CD14-positive monocyte (primary cell): Measurements from ENCODE around the gene NRBP1. TPM values are rescaled to one million over a fixed set of nuclear protein-coding genes. Genes with fewer than 3 reads are reported as not detected.

Experiments
- DNase-seq, 3 donors: peaks; one replicate each; pipeline ENCODE4 v3.0.0-alpha.2; 2011 to 2022
- H2AFZ ChIP-seq: 2 replicates; pipeline ENCODE4 v1.6.0; 2012; ENCODE audit warnings: mild to moderate bottlenecking, low read depth, low read length, inconsistent platforms; ENCODE audit not compliant: insufficient read depth, poor library complexity, severe bottlenecking
- H3K27ac ChIP-seq, 2 donors: 1 replicate in 1 of 2; 2 replicates in 1 of 2; pipeline ENCODE4 v1.5.1; 2012 to 2013; ENCODE audit warnings: low read length in 2 of 2, control low read depth in 1 of 2, inconsistent platforms in 1 of 2, low read depth in 1 of 2, mild to moderate bottlenecking in 1 of 2
- H3K27me3 ChIP-seq, 2 donors: one replicate each; pipeline versions ENCODE4 v1.6.0 to v1.6.1; 2011 to 2013; ENCODE audit warnings: low read length in 2 of 2; ENCODE audit not compliant: control insufficient read depth in 2 of 2, insufficient read depth in 2 of 2
- H3K36me3 ChIP-seq, 2 donors: replicated peaks in 1 of 2; 1 replicate in 1 of 2; 2 replicates in 1 of 2; pipeline versions ENCODE4 v1.5.1 to v1.6.1; 2012 to 2013; ENCODE audit warnings: low read length in 2 of 2, control low read depth in 1 of 2, inconsistent platforms in 1 of 2, mild to moderate bottlenecking in 1 of 2; ENCODE audit not compliant: insufficient read depth in 2 of 2, control insufficient read depth in 1 of 2
- H3K4me1 ChIP-seq, 2 donors: 1 replicate in 1 of 2; 2 replicates in 1 of 2; pipeline versions ENCODE4 v1.5.1 to v1.6.1; 2012 to 2013; ENCODE audit warnings: low read length in 2 of 2, control low read depth in 1 of 2, inconsistent platforms in 1 of 2, mild to moderate bottlenecking in 1 of 2, moderate library complexity in 1 of 2; ENCODE audit not compliant: insufficient read depth in 2 of 2, control insufficient read depth in 1 of 2
- H3K4me2 ChIP-seq: replicated peaks from 2 replicates; pipeline ENCODE3; 2012; ENCODE audit warnings: low read length, moderate library complexity, mild to moderate bottlenecking; ENCODE audit not compliant: poor library complexity, severe bottlenecking; ENCODE audit errors: extremely low read depth
- H3K4me3 ChIP-seq, 3 experiments: fragments of 200-600 bp in 1 of 3; sonication (generic) in 1 of 3; replicated peaks in 1 of 3; 1 replicate in 2 of 3; 2 replicates in 1 of 3; pipeline ENCODE4 v1.5.1; 2011 to 2013; ENCODE audit warnings: low read length in 3 of 3, mild to moderate bottlenecking in 3 of 3, control low read depth in 2 of 3, low read depth in 2 of 3, inconsistent platforms in 1 of 3, moderate library complexity in 1 of 3
- H3K79me2 ChIP-seq: 2 replicates; pipeline ENCODE4 v1.6.0; 2012; ENCODE audit warnings: mild to moderate bottlenecking, control low read depth, inconsistent platforms, low read length, moderate library complexity; ENCODE audit not compliant: insufficient read depth
- H3K9ac ChIP-seq: 2 replicates; pipeline ENCODE4 v1.6.0; 2017; ENCODE audit warnings: low read length, mild to moderate bottlenecking; ENCODE audit not compliant: insufficient read depth, poor library complexity, severe bottlenecking
- H3K9me3 ChIP-seq, 2 donors: replicated peaks in 1 of 2; 1 replicate in 1 of 2; 2 replicates in 1 of 2; pipeline versions ENCODE4 v1.5.1 to v1.6.1; 2012 to 2013; ENCODE audit warnings: low read length in 2 of 2, control low read depth in 1 of 2; ENCODE audit not compliant: control insufficient read depth in 1 of 2, insufficient read depth in 1 of 2
- H4K20me1 ChIP-seq: 2 replicates; pipeline ENCODE4 v1.6.0; 2012; ENCODE audit warnings: mild to moderate bottlenecking, low read length, control low read depth, moderate library complexity; ENCODE audit not compliant: insufficient read depth
- H3K27ac Mint-ChIP-seq, 7 donors: one replicate each; pipeline ENCODE4 v1.8.0; 2020; ENCODE audit warnings: mild to moderate bottlenecking in 7 of 7, mixed read lengths in 7 of 7, moderate library complexity in 6 of 7, inconsistent platforms in 2 of 7
- H3K27me3 Mint-ChIP-seq, 3 donors: one replicate each; pipeline ENCODE4 v1.8.0; 2021 to 2022; ENCODE audit warnings: low read depth in 3 of 3, mild to moderate bottlenecking in 3 of 3, mixed read lengths in 3 of 3, moderate library complexity in 3 of 3, inconsistent platforms in 1 of 3
- H3K36me3 Mint-ChIP-seq, 2 donors: one replicate each; pipeline ENCODE4 v1.8.0; 2020; ENCODE audit warnings: mixed read lengths in 2 of 2, inconsistent platforms in 1 of 2, mild to moderate bottlenecking in 1 of 2
- H3K4me1 Mint-ChIP-seq: one replicate; pipeline ENCODE4 v1.8.0; 2020; ENCODE audit warnings: mild to moderate bottlenecking, mixed read lengths
- H3K4me3 Mint-ChIP-seq, 2 donors: one replicate each; pipeline ENCODE4 v1.8.0; 2020; ENCODE audit warnings: mild to moderate bottlenecking in 2 of 2, mixed read lengths in 2 of 2, moderate library complexity in 1 of 2
- H3K9me3 Mint-ChIP-seq, 7 donors: one replicate each; pipeline ENCODE4 v1.8.0; 2020 to 2022; ENCODE audit warnings: mixed read lengths in 7 of 7, mild to moderate bottlenecking in 6 of 7, moderate library complexity in 6 of 7, inconsistent platforms in 2 of 7
- WGBS: methylation state at CpG from one replicate; pipeline ENCODE4 v1.1.5; 2013; ENCODE audit warnings: missing lambda C conversion rate; ENCODE audit not compliant: insufficient coverage; 5-methylcytosine and 5-hydroxymethylcytosine counted together
- intact Hi-C, 2 donors: fragments of 100-400 bp; cut with micrococcal nuclease; formaldehyde crosslinking; loops; one replicate each; pipeline versions ENCODE4 v1.15.0 to v1.15.1; 2023
- polyA plus RNA-seq, 3 donors: library from polyadenylated mRNA; depleted of rRNA in 1 of 3; unstranded in 2 of 3; stranded (reverse) in 1 of 3; fragments of 300-500 nt in 2 of 3; fragments of >200 nt in 1 of 3; fragmentation: Illumina TruSeq in 2 of 3; gene quantifications; 1 replicate in 2 of 3; 2 replicates in 1 of 3; pipeline ENCODE4 v1.2.3, GENCODE V29; 2012 to 2021
- TF ChIP-seq, protein P1 (sequence below): fragments of 200-600 bp; IDR thresholded peaks from one replicate; pipeline ENCODE4 v1.8.0; 2022; ENCODE audit warnings: antibody characterized with exemption, mild to moderate bottlenecking

Gene NRBP1
- polyA plus RNA-seq, 3 donors: 95.6 to 108 (median 102) TPM

- no peak overlapping the region for H3K4me2 ChIP-seq
Observed at GRCh38 chr2:27431395-27431794, 3.0 kb downstream of the NRBP1 start.

GRCh38 chr2:27435628-27436027, 7.2 kb downstream of the NRBP1 start:
- peaks cover 31% of the 10 kb centered on the region for H3K79me2 ChIP-seq
- no peak overlapping the region for H2AFZ ChIP-seq
- H3K27ac Mint-ChIP-seq: peak overlapping the region in 2 of 7 donors; percentile 12 to 43
- no peak for DNase-seq
- no peaks in the 10 kb centered on the region for H3K27me3 Mint-ChIP-seq
- TF ChIP-seq, protein P1, sequence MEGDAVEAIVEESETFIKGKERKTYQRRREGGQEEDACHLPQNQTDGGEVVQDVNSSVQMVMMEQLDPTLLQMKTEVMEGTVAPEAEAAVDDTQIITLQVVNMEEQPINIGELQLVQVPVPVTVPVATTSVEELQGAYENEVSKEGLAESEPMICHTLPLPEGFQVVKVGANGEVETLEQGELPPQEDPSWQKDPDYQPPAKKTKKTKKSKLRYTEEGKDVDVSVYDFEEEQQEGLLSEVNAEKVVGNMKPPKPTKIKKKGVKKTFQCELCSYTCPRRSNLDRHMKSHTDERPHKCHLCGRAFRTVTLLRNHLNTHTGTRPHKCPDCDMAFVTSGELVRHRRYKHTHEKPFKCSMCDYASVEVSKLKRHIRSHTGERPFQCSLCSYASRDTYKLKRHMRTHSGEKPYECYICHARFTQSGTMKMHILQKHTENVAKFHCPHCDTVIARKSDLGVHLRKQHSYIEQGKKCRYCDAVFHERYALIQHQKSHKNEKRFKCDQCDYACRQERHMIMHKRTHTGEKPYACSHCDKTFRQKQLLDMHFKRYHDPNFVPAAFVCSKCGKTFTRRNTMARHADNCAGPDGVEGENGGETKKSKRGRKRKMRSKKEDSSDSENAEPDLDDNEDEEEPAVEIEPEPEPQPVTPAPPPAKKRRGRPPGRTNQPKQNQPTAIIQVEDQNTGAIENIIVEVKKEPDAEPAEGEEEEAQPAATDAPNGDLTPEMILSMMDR: no peak
- WGBS: 97% methylated on average over 6 of the region's 6 CpGs
- H3K4me1 Mint-ChIP-seq: peaks cover 6% of the 10 kb centered on the region
- H3K4me2 ChIP-seq: no peak overlapping the region
- peaks cover 0 to 2% (median 0%) of the 10 kb centered on the region in 7 donors for H3K9me3 Mint-ChIP-seq
- H3K27ac ChIP-seq: peak overlapping the region in 1 of 2 donors; percentile 20
- no peak overlapping the region for H3K4me3 Mint-ChIP-seq
- no peaks in the 10 kb centered on the region for H3K9me3 ChIP-seq
- H3K4me3 ChIP-seq: no peak overlapping the region
- H3K9ac ChIP-seq: no peak overlapping the region
- peaks cover 73 to 83% of the 10 kb centered on the region in 2 donors for H3K36me3 ChIP-seq
- no peaks in the 10 kb centered on the region for H3K27me3 ChIP-seq
- H4K20me1 ChIP-seq: peaks cover 63% of the 10 kb centered on the region
- intact Hi-C loops: no loop called here
- peaks cover under 1 to 3% of the 10 kb centered on the region in 2 donors for H3K4me1 ChIP-seq
- H3K36me3 Mint-ChIP-seq: peaks cover 75 to 90% of the 10 kb centered on the region in 2 donors

More at GRCh38 chr2:27431395-27431794, 3.0 kb downstream of the NRBP1 start:
- Histone ChIP-seq H3K79me2 (peaks cover 51% of the 10 kb centered on the region), H2AFZ (no peak overlapping the region), H4K20me1 (peaks cover 74% of the 10 kb centered on the region), H3K9me3 (no peaks in the 10 kb centered on the region), H3K9ac (no peak overlapping the region), H3K27me3 (no peaks in the 10 kb centered on the region), H3K4me1 (peaks cover 19 to 28% of the 10 kb centered on the region in 2 donors), H3K4me3 (no peak overlapping the region), H3K27ac (peak overlapping the region in 1 of 2 donors; percentile 27), H3K36me3 (peaks cover 36 to 41% of the 10 kb centered on the region in 2 donors)
- Mint-ChIP-seq H3K9me3 (peaks cover 0 to 3% (median 0%) of the 10 kb centered on the region in 7 donors), H3K27ac (peak overlapping the region in 6 of 7 donors; percentile 37 to 81 (median 60)), H3K36me3 (peaks cover 39 to 48% of the 10 kb centered on the region in 2 donors), H3K27me3 (no peaks in the 10 kb centered on the region), H3K4me1 (peaks cover 29% of the 10 kb centered on the region), H3K4me3 (no peak overlapping the region)
- peak; percentile 20 to 73 (median 34) for DNase-seq
- intact Hi-C loops: no loop called here
- TF ChIP-seq, protein P1: no peak
